Loucy (cell line): ENCODE data around the gene L3MBTL3.

Source experiments
- EZH2phosphoT487 ChIP-seq: fragments of 200-600 bp; IDR thresholded peaks from 2 replicates; pipeline ENCODE4 v1.6.1; 2018; ENCODE audit warnings: antibody characterized with exemption, mild to moderate bottlenecking, moderate library complexity, borderline replicate concordance
- TF ChIP-seq, protein P1 (sequence below): fragments of 200-600 bp; sonication (generic); conservative IDR thresholded peaks from 2 replicates; pipeline ENCODE4 v1.5.1; 2014; ENCODE audit warnings: mild to moderate bottlenecking, antibody characterized with exemption, low read length

- TF ChIP-seq, protein P1, sequence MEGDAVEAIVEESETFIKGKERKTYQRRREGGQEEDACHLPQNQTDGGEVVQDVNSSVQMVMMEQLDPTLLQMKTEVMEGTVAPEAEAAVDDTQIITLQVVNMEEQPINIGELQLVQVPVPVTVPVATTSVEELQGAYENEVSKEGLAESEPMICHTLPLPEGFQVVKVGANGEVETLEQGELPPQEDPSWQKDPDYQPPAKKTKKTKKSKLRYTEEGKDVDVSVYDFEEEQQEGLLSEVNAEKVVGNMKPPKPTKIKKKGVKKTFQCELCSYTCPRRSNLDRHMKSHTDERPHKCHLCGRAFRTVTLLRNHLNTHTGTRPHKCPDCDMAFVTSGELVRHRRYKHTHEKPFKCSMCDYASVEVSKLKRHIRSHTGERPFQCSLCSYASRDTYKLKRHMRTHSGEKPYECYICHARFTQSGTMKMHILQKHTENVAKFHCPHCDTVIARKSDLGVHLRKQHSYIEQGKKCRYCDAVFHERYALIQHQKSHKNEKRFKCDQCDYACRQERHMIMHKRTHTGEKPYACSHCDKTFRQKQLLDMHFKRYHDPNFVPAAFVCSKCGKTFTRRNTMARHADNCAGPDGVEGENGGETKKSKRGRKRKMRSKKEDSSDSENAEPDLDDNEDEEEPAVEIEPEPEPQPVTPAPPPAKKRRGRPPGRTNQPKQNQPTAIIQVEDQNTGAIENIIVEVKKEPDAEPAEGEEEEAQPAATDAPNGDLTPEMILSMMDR, result no peak
- no peak for TF ChIP-seq EZH2phosphoT487
Measured at GRCh38 chr6:130019326-130020072, 1.1 kb downstream of the L3MBTL3 start.
